CD8-positive, alpha-beta memory T cell (primary cell): ENCODE data around the gene AOPEP. TPM values are rescaled to one million over a fixed set of nuclear protein-coding genes. Genes with fewer than 3 reads are reported as not detected.

Experiments
- CTCF ChIA-PET: fragments of 350-600 bp; sonication (Branson Sonifier 250); formaldehyde crosslinking; loops from one replicate; lab custom pipeline; 2021; ENCODE audit warnings: antibody characterized with exemption; lab: Charles Lee
- POLR2A ChIA-PET: fragments of 350-600 bp; sonication (Branson Sonifier 250); formaldehyde crosslinking; loops from one replicate; lab custom pipeline; 2021; ENCODE audit warnings: antibody characterized with exemption; lab: Charles Lee
- DNase-seq, 5 donors: peaks; one replicate each; pipeline versions ENCODE4 v3.0.0 to v3.0.0-alpha.2; 2020 to 2022; ENCODE audit warnings: mixed read lengths in 1 of 5
- H3K27ac ChIP-seq: one replicate; pipeline ENCODE4 v1.7.0; 2013; ENCODE audit warnings: low read depth, mild to moderate bottlenecking, low read length, moderate library complexity
- H3K27me3 ChIP-seq: 2 replicates; pipeline ENCODE4 v1.7.0; 2013; ENCODE audit warnings: low read length, mild to moderate bottlenecking; ENCODE audit not compliant: insufficient read depth, poor library complexity, severe bottlenecking
- H3K36me3 ChIP-seq: 2 replicates; pipeline ENCODE4 v1.7.0; 2013; ENCODE audit warnings: mild to moderate bottlenecking, low read length, moderate library complexity; ENCODE audit not compliant: insufficient read depth
- H3K4me1 ChIP-seq: 2 replicates; pipeline ENCODE4 v1.7.0; 2013; ENCODE audit warnings: mild to moderate bottlenecking, low read length, moderate library complexity; ENCODE audit not compliant: insufficient read depth
- H3K4me3 ChIP-seq: 2 replicates; pipeline ENCODE4 v1.7.0; 2013; ENCODE audit warnings: mild to moderate bottlenecking, low read length
- H3K9me3 ChIP-seq: 2 replicates; pipeline ENCODE4 v1.7.0; 2013; ENCODE audit warnings: mild to moderate bottlenecking, low read length
- H3K27ac Mint-ChIP-seq, 8 donors: one replicate each; pipeline ENCODE4 v1.8.0; 2020 to 2021; ENCODE audit warnings: mixed read lengths in 8 of 8, mild to moderate bottlenecking in 6 of 8, inconsistent platforms in 3 of 8, moderate library complexity in 3 of 8
- H3K27me3 Mint-ChIP-seq, 2 donors: one replicate each; pipeline ENCODE4 v1.8.0; 2020 to 2021; ENCODE audit warnings: mixed read lengths in 2 of 2, mild to moderate bottlenecking in 1 of 2, moderate library complexity in 1 of 2
- H3K36me3 Mint-ChIP-seq, 3 donors: one replicate each; pipeline ENCODE4 v1.8.0; 2020 to 2021; ENCODE audit warnings: mixed read lengths in 3 of 3, inconsistent platforms in 1 of 3, mild to moderate bottlenecking in 1 of 3
- H3K4me1 Mint-ChIP-seq, 3 donors: one replicate each; pipeline ENCODE4 v1.8.0; 2020 to 2021; ENCODE audit warnings: mixed read lengths in 3 of 3, inconsistent platforms in 1 of 3, mild to moderate bottlenecking in 1 of 3
- H3K4me3 Mint-ChIP-seq, 7 donors: one replicate each; pipeline ENCODE4 v1.8.0; 2020 to 2021; ENCODE audit warnings: mixed read lengths in 7 of 7, mild to moderate bottlenecking in 6 of 7, moderate library complexity in 4 of 7, inconsistent platforms in 2 of 7
- H3K9me3 Mint-ChIP-seq, 5 donors: one replicate each; pipeline ENCODE4 v1.8.0; 2020 to 2022; ENCODE audit warnings: mixed read lengths in 5 of 5, mild to moderate bottlenecking in 3 of 5, moderate library complexity in 2 of 5, inconsistent platforms in 1 of 5
- polyA plus RNA-seq: library from polyadenylated mRNA; unstranded; fragments of 300-500 nt; fragmentation: Illumina TruSeq; gene quantifications from one replicate; pipeline ENCODE4 v1.2.3, GENCODE V29; 2021
- total RNA-seq, 2 experiments: library from RNA; stranded (reverse); gene quantifications; one replicate each; pipeline ENCODE4 v1.2.3, GENCODE V29; 2021

Gene AOPEP
- total and polyA plus RNA-seq, 3 experiments from 2014 or later = 4.2 to 7.1 (median 6.9) TPM

DNA sequence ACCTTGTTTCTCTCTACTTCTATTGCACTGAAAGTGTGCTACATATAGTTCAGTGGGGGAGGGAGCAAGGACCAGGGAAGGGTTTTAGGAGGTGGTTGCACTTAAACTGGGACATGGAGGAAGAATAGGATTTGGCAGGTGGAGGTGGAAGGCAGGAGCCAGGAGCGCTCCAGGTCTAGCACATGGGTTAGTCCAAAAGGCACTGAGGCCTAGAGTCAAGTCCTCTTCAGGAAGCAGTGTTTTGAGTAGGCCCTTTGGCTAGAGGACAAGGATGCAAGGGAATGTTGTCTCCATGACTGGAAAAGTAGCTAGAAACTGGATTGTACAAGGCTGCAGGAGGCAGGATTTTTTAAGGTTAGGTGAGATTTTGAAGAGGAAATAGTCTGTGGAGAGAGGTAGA is 31.5 kb downstream of the AOPEP start:
- no peaks in the 10 kb centered on the region for H3K36me3 ChIP-seq
- Mint-ChIP-seq H3K4me3 (no peak overlapping the region), H3K36me3 (peaks cover 4 to 16% (median 8%) of the 10 kb centered on the region in 3 donors), H3K9me3 (no peaks in the 10 kb centered on the region), H3K27me3 (peaks cover 0 to 2% of the 10 kb centered on the region in 2 donors), H3K4me1 (peaks cover 9 to 14% (median 11%) of the 10 kb centered on the region in 3 donors), H3K27ac (no peak overlapping the region)
- DNase-seq = no peak
- ChIA-PET CTCF (no interaction called here), POLR2A (no interaction called here)
- H3K27me3 ChIP-seq = no peaks in the 10 kb centered on the region
- no peak overlapping the region for H3K27ac ChIP-seq
- H3K9me3 ChIP-seq = no peaks in the 10 kb centered on the region
- no peak overlapping the region for H3K4me3 ChIP-seq
- H3K4me1 ChIP-seq = no peaks in the 10 kb centered on the region

- Mint-ChIP-seq H3K4me3 (no peak overlapping the region), H3K4me1 (peaks cover 9 to 14% (median 11%) of the 10 kb centered on the region in 3 donors), H3K27me3 (peaks cover 0 to 2% of the 10 kb centered on the region in 2 donors), H3K36me3 (peaks cover 4 to 17% (median 8%) of the 10 kb centered on the region in 3 donors), H3K27ac (no peak overlapping the region), H3K9me3 (no peaks in the 10 kb centered on the region)
- Histone ChIP-seq H3K27me3 (no peaks in the 10 kb centered on the region), H3K4me1 (no peaks in the 10 kb centered on the region), H3K27ac (no peak overlapping the region), H3K36me3 (no peaks in the 10 kb centered on the region), H3K9me3 (no peaks in the 10 kb centered on the region), H3K4me3 (no peak overlapping the region)
- DNase-seq = no peak
- ChIA-PET CTCF (no interaction called here), POLR2A (no interaction called here)
Observed at GRCh38 chr9:94758880-94759279, 32.4 kb downstream of the AOPEP start.

DNA sequence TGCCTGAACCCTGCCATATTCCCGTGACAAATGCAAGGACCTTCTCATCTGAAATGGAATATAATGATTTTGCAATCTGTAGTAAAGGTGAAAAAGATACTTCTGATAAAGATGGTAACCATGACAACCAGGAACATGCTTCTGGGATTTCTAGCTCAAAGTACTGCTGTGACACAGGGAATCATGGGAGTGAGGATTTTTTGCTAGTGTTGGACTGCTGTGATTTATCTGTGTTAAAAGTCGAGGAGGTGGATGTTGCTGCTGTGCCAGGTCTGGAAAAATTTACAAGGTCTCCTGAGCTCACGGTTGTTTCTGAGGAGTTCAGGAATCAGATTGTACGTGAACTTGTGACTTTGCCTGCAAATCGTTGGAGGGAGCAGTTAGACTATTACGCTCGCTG is 33.5 kb downstream of the AOPEP start:
- Histone ChIP-seq H3K4me1 (no peaks in the 10 kb centered on the region), H3K27ac (no peak overlapping the region), H3K9me3 (no peaks in the 10 kb centered on the region), H3K36me3 (no peaks in the 10 kb centered on the region), H3K4me3 (no peak overlapping the region), H3K27me3 (no peaks in the 10 kb centered on the region)
- ChIA-PET CTCF (no interaction called here), POLR2A (no interaction called here)
- DNase-seq = no peak
- peaks cover 9 to 18% (median 11%) of the 10 kb centered on the region in 3 donors for H3K4me1 Mint-ChIP-seq
- no peaks in the 10 kb centered on the region for H3K9me3 Mint-ChIP-seq
- H3K36me3 Mint-ChIP-seq = peaks cover 4 to 19% (median 9%) of the 10 kb centered on the region in 3 donors
- H3K27me3 Mint-ChIP-seq = peaks cover 0 to 2% of the 10 kb centered on the region in 2 donors
- H3K27ac Mint-ChIP-seq = peak overlapping the region in 1 of 8 donors; percentile 59
- no peak overlapping the region for H3K4me3 Mint-ChIP-seq

- no peaks in the 10 kb centered on the region for H3K4me1 ChIP-seq
- H3K9me3 ChIP-seq = no peaks in the 10 kb centered on the region
- CTCF ChIA-PET = no interaction called here
- Mint-ChIP-seq H3K36me3 (peaks cover 4 to 19% (median 6%) of the 10 kb centered on the region in 3 donors), H3K27ac (peak overlapping the region in 1 of 8 donors; percentile 5), H3K9me3 (no peaks in the 10 kb centered on the region), H3K27me3 (peaks cover 0 to 2% of the 10 kb centered on the region in 2 donors), H3K4me3 (peak overlapping the region in 1 of 7 donors; percentile 16), H3K4me1 (peaks cover 9 to 18% (median 11%) of the 10 kb centered on the region in 3 donors)
- H3K36me3 ChIP-seq = no peaks in the 10 kb centered on the region
- no peak for DNase-seq
- no peak overlapping the region for H3K4me3 ChIP-seq
- H3K27ac ChIP-seq = no peak overlapping the region
- H3K27me3 ChIP-seq = no peaks in the 10 kb centered on the region
- POLR2A ChIA-PET = no interaction called here
Observed at GRCh38 chr9:94760660-94761059, 34.2 kb downstream of the AOPEP start.

DNA sequence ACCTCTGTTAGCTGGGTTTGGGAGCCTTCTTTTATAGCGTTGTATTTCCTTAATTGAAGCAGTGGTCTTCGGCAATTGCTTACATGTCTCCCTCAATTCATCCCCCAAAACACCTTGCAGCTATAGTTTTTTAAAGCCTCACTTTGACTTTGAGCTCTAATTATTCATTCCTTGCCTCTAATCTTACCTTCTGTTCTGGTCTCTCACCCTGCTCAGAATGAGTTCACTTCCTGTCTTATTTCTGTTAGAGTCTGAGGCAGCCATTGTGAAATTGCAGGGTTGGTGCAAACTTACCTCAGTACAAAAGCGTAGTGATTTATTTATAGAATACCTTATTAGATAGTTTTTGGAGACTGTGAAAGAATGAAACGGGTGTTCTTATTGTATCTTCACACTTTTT is 35.0 kb downstream of the AOPEP start:
- Mint-ChIP-seq H3K9me3 (no peaks in the 10 kb centered on the region), H3K4me1 (peaks cover 9 to 18% (median 11%) of the 10 kb centered on the region in 3 donors), H3K4me3 (peak overlapping the region in 1 of 7 donors; percentile 4), H3K36me3 (peaks cover 4 to 19% (median 6%) of the 10 kb centered on the region in 3 donors), H3K27ac (peak overlapping the region in 1 of 8 donors; percentile 24), H3K27me3 (peaks cover 0 to 2% of the 10 kb centered on the region in 2 donors)
- ChIA-PET CTCF (no interaction called here), POLR2A (no interaction called here)
- no peak overlapping the region for H3K27ac ChIP-seq
- H3K4me1 ChIP-seq = no peaks in the 10 kb centered on the region
- no peaks in the 10 kb centered on the region for H3K9me3 ChIP-seq
- H3K36me3 ChIP-seq = no peaks in the 10 kb centered on the region
- no peak overlapping the region for H3K4me3 ChIP-seq
- DNase-seq = no peak
- H3K27me3 ChIP-seq = no peaks in the 10 kb centered on the region

DNA sequence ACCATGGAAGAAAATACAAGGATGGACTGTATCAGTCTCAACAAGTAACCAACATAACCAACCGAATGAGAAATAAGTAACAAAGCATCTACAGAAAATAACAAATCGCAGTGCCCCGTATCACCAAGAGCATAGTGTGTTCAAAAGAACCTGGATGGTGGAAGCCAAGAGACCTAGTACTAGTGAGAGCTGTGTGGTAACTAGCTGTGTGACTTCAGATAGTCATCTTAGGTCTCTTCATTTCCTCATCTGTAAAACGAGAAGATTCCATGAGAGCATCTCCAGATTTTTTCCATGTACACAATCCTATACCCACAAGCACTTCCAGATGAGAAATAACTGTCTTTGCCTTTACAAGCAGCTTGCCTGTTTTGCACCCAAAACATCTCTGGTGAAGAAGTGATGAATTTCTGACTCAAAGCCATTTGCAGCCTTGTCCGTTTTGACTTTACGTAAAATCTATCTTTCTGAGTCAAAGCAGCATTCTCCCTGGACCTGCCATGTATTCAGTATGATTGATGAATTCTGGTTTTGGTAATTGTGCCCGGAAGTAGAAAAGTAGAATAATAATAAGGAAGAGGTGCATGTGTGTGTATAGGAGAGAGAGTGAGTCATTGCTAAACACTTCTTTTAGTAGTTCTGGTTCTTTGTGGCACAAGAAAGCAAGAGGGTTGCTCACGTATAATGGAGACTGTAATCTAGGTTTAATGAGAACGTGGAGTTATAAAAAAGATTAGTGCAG is 41.0 kb downstream of the AOPEP start:
- no peak overlapping the region for H3K4me3 ChIP-seq
- Mint-ChIP-seq H3K36me3 (peaks cover 0 to 8% (median 6%) of the 10 kb centered on the region in 3 donors), H3K9me3 (peaks cover 0 to 1% (median 0%) of the 10 kb centered on the region in 5 donors), H3K27ac (no peak overlapping the region), H3K27me3 (no peaks in the 10 kb centered on the region), H3K4me1 (peaks cover 4 to 10% (median 4%) of the 10 kb centered on the region in 3 donors), H3K4me3 (no peak overlapping the region)
- ChIA-PET CTCF (no interaction called here), POLR2A (no interaction called here)
- no peak overlapping the region for H3K27ac ChIP-seq
- no peaks in the 10 kb centered on the region for H3K36me3 ChIP-seq
- H3K9me3 ChIP-seq = no peaks in the 10 kb centered on the region
- no peaks in the 10 kb centered on the region for H3K27me3 ChIP-seq
- H3K4me1 ChIP-seq = no peaks in the 10 kb centered on the region
- no peak for DNase-seq

GRCh38 chr9:94768766-94769165 is 42.3 kb downstream of the AOPEP start:
- CTCF ChIA-PET = no interaction called here
- Histone ChIP-seq H3K4me1 (no peaks in the 10 kb centered on the region), H3K4me3 (no peak overlapping the region), H3K27ac (no peak overlapping the region), H3K36me3 (no peaks in the 10 kb centered on the region), H3K27me3 (no peaks in the 10 kb centered on the region), H3K9me3 (no peaks in the 10 kb centered on the region)
- POLR2A ChIA-PET = no interaction called here
- Mint-ChIP-seq H3K4me1 (peaks cover 4 to 13% (median 6%) of the 10 kb centered on the region in 3 donors), H3K27me3 (no peaks in the 10 kb centered on the region), H3K36me3 (peaks cover 6 to 9% (median 8%) of the 10 kb centered on the region in 3 donors), H3K9me3 (peaks cover 0 to 1% (median 0%) of the 10 kb centered on the region in 5 donors), H3K27ac (peak overlapping the region in 1 of 8 donors; percentile 90), H3K4me3 (no peak overlapping the region)
- no peak for DNase-seq

- H3K27me3 Mint-ChIP-seq = no peaks in the 10 kb centered on the region
- peaks cover 4 to 8% (median 7%) of the 10 kb centered on the region in 3 donors for H3K4me1 Mint-ChIP-seq
- Histone ChIP-seq H3K9me3 (no peaks in the 10 kb centered on the region), H3K36me3 (no peaks in the 10 kb centered on the region), H3K27ac (no peak overlapping the region), H3K27me3 (no peaks in the 10 kb centered on the region), H3K4me3 (no peak overlapping the region), H3K4me1 (no peaks in the 10 kb centered on the region)
- H3K9me3 Mint-ChIP-seq = peaks cover 0 to 1% (median 0%) of the 10 kb centered on the region in 5 donors
- POLR2A ChIA-PET = no interaction called here
- no peak overlapping the region for H3K4me3 Mint-ChIP-seq
- peaks cover 6% of the 10 kb centered on the region in 3 donors for H3K36me3 Mint-ChIP-seq
- CTCF ChIA-PET = no interaction called here
- no peak for DNase-seq
- H3K27ac Mint-ChIP-seq = peak overlapping the region in 2 of 8 donors; percentile 19 to 36
Observed at GRCh38 chr9:94770334-94770733, 43.8 kb downstream of the AOPEP start.
